K562 (cell line): ENCODE results near the gene CD6. TPM values are rescaled to one million over a fixed set of nuclear protein-coding genes. Genes with fewer than 3 reads are reported as not detected.

ENCODE experiments used
- ATAC-seq: fragments of 200-7000 bp; cut with Tn5 transposase; 3 replicates; pipeline ENCODE4 v1.9.1; 2020; ENCODE audit warnings: moderate library complexity
- Bru-seq: library from RNA; stranded (reverse); fragments of 400-500 nt; gene quantifications from one replicate; lab custom pipeline; 2021; lab: Mats Ljungman, UMichigan
- BruChase-seq, 2 experiments: library from RNA; stranded (reverse); fragments of 400-500 nt; gene quantifications; one replicate each; lab custom pipeline; 2021; lab: Mats Ljungman, UMichigan
- BruUV-seq: library from RNA; stranded (reverse); fragments of 400-500 nt; replicated peaks from 2 replicates; lab custom pipeline; 2021; lab: Mats Ljungman, UMichigan
- CTCF ChIA-PET: fragments of 300-600 bp; formaldehyde crosslinking; extraction: SDS; loops from one replicate; lab custom pipeline; 2021; ENCODE audit warnings: low intra/inter-chr PET ratio; lab: Yijun Ruan, JAX
- POLR2A ChIA-PET: fragments of 300-600, 350-650 bp; sonication (Branson Sonifier 250); formaldehyde crosslinking; extraction: SDS; loops from one replicate; lab custom pipeline; 2021; ENCODE audit warnings: antibody characterized with exemption, inconsistent platforms; lab: Yijun Ruan, JAX
- DNase-seq, 4 experiments: peaks; one replicate each; pipeline versions ENCODE4 v3.0.0 to v3.0.0-alpha.2; 2011 to 2018; ENCODE audit warnings: low spot score in 3 of 4, mixed read lengths in 3 of 4; ENCODE audit errors: extremely low read depth in 1 of 4
- FAIRE-seq: peaks from 2 replicates; lab custom pipeline; 2011; peaks lifted over from hg19 to GRCh38; lab: Jason Lieb, UNC
- H2AFZ ChIP-seq: 2 replicates; pipeline ENCODE4 v1.6.0; 2011; ENCODE audit warnings: low read depth, low read length, control low read depth, inconsistent platforms
- H3K27ac ChIP-seq: fragments of 200-600 bp; 3 replicates; pipeline ENCODE4 v1.8.0; 2011; ENCODE audit warnings: low read depth, mild to moderate bottlenecking, control low read depth, inconsistent platforms, low read length, moderate library complexity, mixed read lengths; ENCODE audit errors: extremely low read depth
- H3K27me3 ChIP-seq, 2 experiments: fragments of 300-600 bp in 1 of 2; 2 replicates in 1 of 2; 3 replicates in 1 of 2; pipeline versions ENCODE4 v1.6.0 to v1.8.0; 2011; ENCODE audit warnings: inconsistent platforms in 2 of 2, low read length in 2 of 2, mild to moderate bottlenecking in 1 of 2, mixed read lengths in 1 of 2, moderate library complexity in 1 of 2; ENCODE audit not compliant: control insufficient read depth in 2 of 2, insufficient read depth in 2 of 2
- H3K36me3 ChIP-seq: fragments of 300-600 bp; 3 replicates; pipeline ENCODE4 v1.8.0; 2011; ENCODE audit warnings: mild to moderate bottlenecking, low read length, inconsistent platforms; ENCODE audit not compliant: control insufficient read depth, insufficient read depth
- H3K4me1 ChIP-seq, 2 experiments: fragments of 200-600 bp in 1 of 2; replicated peaks in 1 of 2; 2 replicates in 1 of 2; 3 replicates in 1 of 2; pipeline versions ENCODE4 v1.5.1 to v1.8.0; 2011; ENCODE audit warnings: inconsistent platforms in 2 of 2, low read length in 2 of 2, mild to moderate bottlenecking in 1 of 2, mixed read lengths in 1 of 2, moderate library complexity in 1 of 2; ENCODE audit not compliant: control insufficient read depth in 2 of 2, insufficient read depth in 2 of 2
- H3K4me2 ChIP-seq: 2 replicates; pipeline ENCODE4 v1.6.1; 2011; ENCODE audit warnings: low read length, control low read depth, inconsistent platforms, mixed read lengths; ENCODE audit not compliant: insufficient read depth
- H3K4me3 ChIP-seq: fragments of 200-600 bp; sonication (generic), shearing (Covaris generic); 2 replicates; pipeline ENCODE4 v1.5.1; 2016; ENCODE audit warnings: control low read depth, inconsistent platforms
- H3K79me2 ChIP-seq: fragments of 200-600 bp; 3 replicates; pipeline ENCODE4 v1.8.0; 2011; ENCODE audit warnings: low read length, inconsistent platforms; ENCODE audit not compliant: control insufficient read depth, insufficient read depth
- H3K9ac ChIP-seq, 2 experiments: 2 replicates each; pipeline versions ENCODE4 v1.6.0 to v1.6.1; 2011; ENCODE audit warnings: low read depth in 2 of 2, low read length in 2 of 2, control low read depth in 1 of 2, inconsistent platforms in 1 of 2, mild to moderate bottlenecking in 1 of 2, mixed read lengths in 1 of 2; ENCODE audit not compliant: insufficient read depth in 1 of 2
- H3K9me1 ChIP-seq: one replicate; pipeline ENCODE4 v1.6.0; 2011; ENCODE audit warnings: inconsistent platforms, mild to moderate bottlenecking, low read length, moderate library complexity; ENCODE audit not compliant: control insufficient read depth, insufficient read depth
- H3K9me3 ChIP-seq: replicated peaks from 2 replicates; pipeline ENCODE4 v1.5.1; 2011; ENCODE audit warnings: low read depth, low read length, inconsistent platforms; ENCODE audit not compliant: control insufficient read depth, insufficient read depth
- H4K20me1 ChIP-seq: replicated peaks from 2 replicates; pipeline ENCODE4 v1.6.1; 2011; ENCODE audit warnings: low read length, inconsistent platforms, mixed read lengths; ENCODE audit not compliant: control insufficient read depth, insufficient read depth
- GATAD2A ChIP-seq: fragments of 450-650 bp; IDR thresholded peaks from 2 replicates; pipeline ENCODE4 v1.6.1; 2017
- MCM5 ChIP-seq: fragments of 450-650 bp; IDR thresholded peaks from 2 replicates; pipeline ENCODE4 v1.6.1; 2016; ENCODE audit warnings: low read depth
- PHB2 ChIP-seq: fragments of 450-650 bp; IDR thresholded peaks from 2 replicates; pipeline ENCODE4 v1.6.1; 2017; ENCODE audit warnings: low read depth
- SNRNP70 ChIP-seq: fragments of 200-400 bp; formaldehyde crosslinking; optimal IDR thresholded peaks from 2 replicates; pipeline ENCODE3; 2017; ENCODE audit warnings: low read depth, low read length
- ZC3H4 ChIP-seq: sonication (generic); formaldehyde crosslinking; IDR thresholded peaks from 2 replicates; pipeline ENCODE4 v1.9.0; 2021; ENCODE audit warnings: missing genetic modification reagents, borderline replicate concordance
- ZEB2 ChIP-seq: fragments of 450-650 bp; IDR thresholded peaks from 2 replicates; pipeline ENCODE4 v1.6.1; 2016
- ZNF778 ChIP-seq: fragments of 450-650 bp; formaldehyde crosslinking; IDR thresholded peaks from 2 replicates; pipeline ENCODE4 v1.4.0; 2020; ENCODE audit warnings: mild to moderate bottlenecking, moderate library complexity
- WGBS: fragments of 100-300 bp; shearing (Covaris generic); methylation state at CpG from one replicate; pipeline ENCODE4 v1.1.6; 2016; ENCODE audit warnings: low coverage, mixed read lengths; ENCODE audit not compliant: insufficient coverage; ENCODE audit errors: missing lambda C conversion rate; 5-methylcytosine and 5-hydroxymethylcytosine counted together
- in situ Hi-C: fragments of 300-500 bp; cut with MboI; formaldehyde crosslinking; loops from 4 replicates; pipeline ENCODE4 v1.15.0; 2018; ENCODE audit warnings: inconsistent platforms, mixed read lengths
- intact Hi-C: fragments of 100-400 bp; cut with micrococcal nuclease; formaldehyde crosslinking; loops from 2 replicates; pipeline ENCODE4 v1.14.2; 2022
- long read RNA-seq, 3 experiments: library from polyadenylated mRNA in 2 of 3; library from RNA in 1 of 3; unstranded in 2 of 3; stranded (forward) in 1 of 3; transcript quantifications; one replicate each; pipeline ENCODE4 v2.0.0, GENCODE V29; 2019 to 2022
- polyA minus RNA-seq, 3 experiments: library from RNA; depleted of rRNA, polyadenylated mRNA; stranded (reverse); fragments of >200 nt; gene quantifications; 2 replicates each; pipeline ENCODE4 v1.2.3, GENCODE V29; 2011
- polyA plus RNA-seq, 8 experiments: library from polyadenylated mRNA; depleted of rRNA in 4 of 8; stranded (reverse) in 5 of 8; unstranded in 3 of 8; fragments of >200 nt; fragmentation: Nextera tagmentation in 2 of 8; fragmentation: Illumina TruSeq in 1 of 8; extraction: Ambion mirVana in 2 of 8; extraction: Trizol in 1 of 8; gene quantifications; 2 replicates each; pipeline versions ENCODE4 v1.2.1 to v1.2.3, GENCODE V29; 2011 to 2014; ENCODE audit warnings: inconsistent platforms in 1 of 8, missing spikeins in 1 of 8
- total RNA-seq, 7 experiments: library from RNA; depleted of rRNA in 6 of 7; stranded (reverse); fragments of >200 nt in 6 of 7; fragmentation: Illumina TruSeq in 2 of 7; extraction: Trizol in 2 of 7; gene quantifications; 2 replicates each; pipeline versions ENCODE4 v1.2.1 to v1.2.3, GENCODE V29; 2011 to 2021; ENCODE audit warnings: low replicate concordance in 1 of 7
- TF ChIP-seq, protein P1 (sequence below): sonication (generic); formaldehyde crosslinking; IDR thresholded peaks from 2 replicates; pipeline ENCODE4 v1.8.0; 2022; ENCODE audit warnings: mild to moderate bottlenecking, missing genetic modification reagents
- TF ChIP-seq, protein P2 (sequence below): fragments of 250-450 bp; sonication (Bioruptor Pico); IDR thresholded peaks from 2 replicates; pipeline ENCODE4 v1.8.0; 2022; ENCODE audit warnings: inconsistent platforms, mild to moderate bottlenecking, moderate library complexity, borderline replicate concordance
- TF ChIP-seq, protein P3 (sequence below): fragments of 450-650 bp; IDR thresholded peaks from 2 replicates; pipeline ENCODE4 v1.6.1; 2016; ENCODE audit warnings: mild to moderate bottlenecking
- TF ChIP-seq, protein P4 (sequence below), 2 experiments: fragments of 450-650 bp; conservative IDR thresholded peaks; 2 replicates each; pipeline ENCODE4 v1.6.1; 2017; ENCODE audit warnings: mild to moderate bottlenecking in 2 of 2, moderate library complexity in 2 of 2

The CD6 gene
- total RNA-seq (2011; cell fraction: chromatin; rRNA removed; ENCODE audit: low replicate concordance): not detected in 2 replicates
- total RNA-seq (2011; cell fraction: nucleolus; rRNA removed): not detected in 2 replicates
- not detected in 2 replicates for total RNA-seq (2011; cell fraction: nucleoplasm; rRNA removed)
- total RNA-seq (2014; rRNA removed): not detected in 2 replicates
- total RNA-seq (2014; rRNA removed; fragmentation: Illumina TruSeq; extraction: Trizol): not detected in 2 replicates
- total RNA-seq (2015; rRNA removed; fragmentation: Illumina TruSeq; extraction: Trizol): not detected in 2 replicates
- total RNA-seq (2021): 0.84 and 1.5 TPM in 2 replicates
- not detected in 2 replicates for polyA plus RNA-seq (2011; rRNA removed)
- not detected in 2 replicates for polyA plus RNA-seq (2011; cell fraction: cytosol; rRNA removed)
- not detected in 2 replicates for polyA plus RNA-seq (2011; cell fraction: nucleus; rRNA removed)
- not detected in 2 replicates for polyA plus RNA-seq (2012)
- not detected in 2 replicates for polyA plus RNA-seq (2014; fragmentation: Illumina TruSeq; extraction: Trizol)
- not detected for polyA plus RNA-seq (2014; fragmentation: Nextera tagmentation; extraction: Ambion mirVana)
- not detected in 2 replicates for polyA plus RNA-seq (2014; rRNA removed)
- polyA minus RNA-seq (2011; rRNA and poly(A)+ RNA removed): not detected in 2 replicates
- not detected in 2 replicates for polyA minus RNA-seq (2011; cell fraction: cytosol; rRNA and poly(A)+ RNA removed)
- polyA minus RNA-seq (2011; cell fraction: nucleus; rRNA and poly(A)+ RNA removed): not detected in 2 replicates
- not detected for Bru-seq, nascent RNA
- BruChase-seq, experiment 1, labeled RNA remaining after a 2-hour chase: not detected
- not detected for BruChase-seq, experiment 2, labeled RNA remaining after a 6-hour chase
- long read RNA-seq, experiment 1: 0 reads
- long read RNA-seq, experiment 2: 0 reads
- long read RNA-seq, experiment 3: 0 reads

GRCh38 chr11:60971520-60971919 lies at the start of gene CD6:
TSS of gene CD6 (plus strand) at chr11:60971680. CDS start at chr11:60971866, 186 bp downstream.
- Histone ChIP-seq H3K4me1 (peaks cover 0 to 4% of the 10 kb centered on the region in 2 experiments; a peak in 1 of 5 replicates), H3K9me3 (no peaks in the 10 kb centered on the region), H3K27me3 (peaks cover 20 to 59% of the 10 kb centered on the region in 2 experiments; a peak in 4 of 5 replicates), H2AFZ (no peak within 1 kb of the TSS), H3K79me2 (no peaks in the 10 kb centered on the region), H4K20me1 (no peaks in the 10 kb centered on the region), H3K9ac (no peak within 1 kb of the TSS; a peak in 1 of 4 replicates), H3K4me3 (no peak within 1 kb of the TSS), H3K9me1 (no peaks in the 10 kb centered on the region), H3K36me3 (no peaks in the 10 kb centered on the region), H3K27ac (no peak within 1 kb of the TSS), H3K4me2 (no peak within 1 kb of the TSS)
- DNase-seq (no peak), ATAC-seq (no peak), FAIRE-seq (no peak)
- CTCF ChIA-PET: interaction anchor here (1.4 kb wide), 1 partner anchor 27 kb away, joined by 4 read pairs; no protein-coding TSS in a partner anchor
- in situ Hi-C loops (no loop called here), intact Hi-C loops (no loop called here)
- 0% methylated on average over 13 of the region's 16 CpGs for WGBS
- POLR2A ChIA-PET: interaction anchor here (0.6 to 1.1 kb wide), 3 partner anchors 51 to 285 kb away, joined by 3 read pairs; no protein-coding TSS in a partner anchor
- no TSS peak for BruUV-seq
- no peak for TF ChIP-seq ZC3H4
- no peak for TF ChIP-seq GATAD2A
- TF ChIP-seq PHB2: no peak
- TF ChIP-seq, protein P1, sequence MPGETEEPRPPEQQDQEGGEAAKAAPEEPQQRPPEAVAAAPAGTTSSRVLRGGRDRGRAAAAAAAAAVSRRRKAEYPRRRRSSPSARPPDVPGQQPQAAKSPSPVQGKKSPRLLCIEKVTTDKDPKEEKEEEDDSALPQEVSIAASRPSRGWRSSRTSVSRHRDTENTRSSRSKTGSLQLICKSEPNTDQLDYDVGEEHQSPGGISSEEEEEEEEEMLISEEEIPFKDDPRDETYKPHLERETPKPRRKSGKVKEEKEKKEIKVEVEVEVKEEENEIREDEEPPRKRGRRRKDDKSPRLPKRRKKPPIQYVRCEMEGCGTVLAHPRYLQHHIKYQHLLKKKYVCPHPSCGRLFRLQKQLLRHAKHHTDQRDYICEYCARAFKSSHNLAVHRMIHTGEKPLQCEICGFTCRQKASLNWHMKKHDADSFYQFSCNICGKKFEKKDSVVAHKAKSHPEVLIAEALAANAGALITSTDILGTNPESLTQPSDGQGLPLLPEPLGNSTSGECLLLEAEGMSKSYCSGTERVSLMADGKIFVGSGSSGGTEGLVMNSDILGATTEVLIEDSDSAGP (CRISPR knock-in tag): no peak
- TF ChIP-seq, protein P2, sequence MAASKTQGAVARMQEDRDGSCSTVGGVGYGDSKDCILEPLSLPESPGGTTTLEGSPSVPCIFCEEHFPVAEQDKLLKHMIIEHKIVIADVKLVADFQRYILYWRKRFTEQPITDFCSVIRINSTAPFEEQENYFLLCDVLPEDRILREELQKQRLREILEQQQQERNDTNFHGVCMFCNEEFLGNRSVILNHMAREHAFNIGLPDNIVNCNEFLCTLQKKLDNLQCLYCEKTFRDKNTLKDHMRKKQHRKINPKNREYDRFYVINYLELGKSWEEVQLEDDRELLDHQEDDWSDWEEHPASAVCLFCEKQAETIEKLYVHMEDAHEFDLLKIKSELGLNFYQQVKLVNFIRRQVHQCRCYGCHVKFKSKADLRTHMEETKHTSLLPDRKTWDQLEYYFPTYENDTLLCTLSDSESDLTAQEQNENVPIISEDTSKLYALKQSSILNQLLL (CRISPR knock-in tag): no peak
- no peak for TF ChIP-seq ZEB2
- TF ChIP-seq MCM5: no peak
- TF ChIP-seq SNRNP70: no peak
- TF ChIP-seq, protein P3, sequence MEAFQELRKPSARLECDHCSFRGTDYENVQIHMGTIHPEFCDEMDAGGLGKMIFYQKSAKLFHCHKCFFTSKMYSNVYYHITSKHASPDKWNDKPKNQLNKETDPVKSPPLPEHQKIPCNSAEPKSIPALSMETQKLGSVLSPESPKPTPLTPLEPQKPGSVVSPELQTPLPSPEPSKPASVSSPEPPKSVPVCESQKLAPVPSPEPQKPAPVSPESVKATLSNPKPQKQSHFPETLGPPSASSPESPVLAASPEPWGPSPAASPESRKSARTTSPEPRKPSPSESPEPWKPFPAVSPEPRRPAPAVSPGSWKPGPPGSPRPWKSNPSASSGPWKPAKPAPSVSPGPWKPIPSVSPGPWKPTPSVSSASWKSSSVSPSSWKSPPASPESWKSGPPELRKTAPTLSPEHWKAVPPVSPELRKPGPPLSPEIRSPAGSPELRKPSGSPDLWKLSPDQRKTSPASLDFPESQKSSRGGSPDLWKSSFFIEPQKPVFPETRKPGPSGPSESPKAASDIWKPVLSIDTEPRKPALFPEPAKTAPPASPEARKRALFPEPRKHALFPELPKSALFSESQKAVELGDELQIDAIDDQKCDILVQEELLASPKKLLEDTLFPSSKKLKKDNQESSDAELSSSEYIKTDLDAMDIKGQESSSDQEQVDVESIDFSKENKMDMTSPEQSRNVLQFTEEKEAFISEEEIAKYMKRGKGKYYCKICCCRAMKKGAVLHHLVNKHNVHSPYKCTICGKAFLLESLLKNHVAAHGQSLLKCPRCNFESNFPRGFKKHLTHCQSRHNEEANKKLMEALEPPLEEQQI: no peak
- TF ChIP-seq, protein P4, sequence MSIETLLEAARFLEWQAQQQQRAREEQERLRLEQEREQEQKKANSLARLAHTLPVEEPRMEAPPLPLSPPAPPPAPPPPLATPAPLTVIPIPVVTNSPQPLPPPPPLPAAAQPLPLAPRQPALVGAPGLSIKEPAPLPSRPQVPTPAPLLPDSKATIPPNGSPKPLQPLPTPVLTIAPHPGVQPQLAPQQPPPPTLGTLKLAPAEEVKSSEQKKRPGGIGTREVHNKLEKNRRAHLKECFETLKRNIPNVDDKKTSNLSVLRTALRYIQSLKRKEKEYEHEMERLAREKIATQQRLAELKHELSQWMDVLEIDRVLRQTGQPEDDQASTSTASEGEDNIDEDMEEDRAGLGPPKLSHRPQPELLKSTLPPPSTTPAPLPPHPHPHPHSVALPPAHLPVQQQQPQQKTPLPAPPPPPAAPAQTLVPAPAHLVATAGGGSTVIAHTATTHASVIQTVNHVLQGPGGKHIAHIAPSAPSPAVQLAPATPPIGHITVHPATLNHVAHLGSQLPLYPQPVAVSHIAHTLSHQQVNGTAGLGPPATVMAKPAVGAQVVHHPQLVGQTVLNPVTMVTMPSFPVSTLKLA (conservative IDR thresholded peaks at IDR 0.05): no peak
- TF ChIP-seq ZNF778: no peak
